Measurements from ENCODE around the gene UTP3.

The UTP3 gene

GRCh38 chr4:70711599-70711998 is 23.3 kb downstream of the UTP3 start:
- TF ChIP-seq CTCF (IDR thresholded peaks at IDR 0.05): no peak

- TF ChIP-seq CTCF (IDR thresholded peaks at IDR 0.05): no peak
Observed at GRCh38 chr4:70712150-70712549, 23.8 kb downstream of the UTP3 start.

- no peak for TF ChIP-seq CTCF (IDR thresholded peaks at IDR 0.05)
Observed at GRCh38 chr4:70712604-70713452, 24.5 kb downstream of the UTP3 start.

- TF ChIP-seq CTCF (IDR thresholded peaks at IDR 0.05): no peak
Observed at GRCh38 chr4:70713453-70714078, 25.2 kb downstream of the UTP3 start.

- no peak for TF ChIP-seq CTCF (IDR thresholded peaks at IDR 0.05)
Observed at GRCh38 chr4:70714079-70714887, 26.0 kb downstream of the UTP3 start.

- no peak for TF ChIP-seq CTCF (IDR thresholded peaks at IDR 0.05)
Observed at GRCh38 chr4:70715097-70715496, 26.8 kb downstream of the UTP3 start.

GRCh38 chr4:70718811-70719604 is 30.7 kb downstream of the UTP3 start:
- TF ChIP-seq CTCF (IDR thresholded peaks at IDR 0.05): no peak
